ENCODE data around the gene RBBP9.

DNA sequence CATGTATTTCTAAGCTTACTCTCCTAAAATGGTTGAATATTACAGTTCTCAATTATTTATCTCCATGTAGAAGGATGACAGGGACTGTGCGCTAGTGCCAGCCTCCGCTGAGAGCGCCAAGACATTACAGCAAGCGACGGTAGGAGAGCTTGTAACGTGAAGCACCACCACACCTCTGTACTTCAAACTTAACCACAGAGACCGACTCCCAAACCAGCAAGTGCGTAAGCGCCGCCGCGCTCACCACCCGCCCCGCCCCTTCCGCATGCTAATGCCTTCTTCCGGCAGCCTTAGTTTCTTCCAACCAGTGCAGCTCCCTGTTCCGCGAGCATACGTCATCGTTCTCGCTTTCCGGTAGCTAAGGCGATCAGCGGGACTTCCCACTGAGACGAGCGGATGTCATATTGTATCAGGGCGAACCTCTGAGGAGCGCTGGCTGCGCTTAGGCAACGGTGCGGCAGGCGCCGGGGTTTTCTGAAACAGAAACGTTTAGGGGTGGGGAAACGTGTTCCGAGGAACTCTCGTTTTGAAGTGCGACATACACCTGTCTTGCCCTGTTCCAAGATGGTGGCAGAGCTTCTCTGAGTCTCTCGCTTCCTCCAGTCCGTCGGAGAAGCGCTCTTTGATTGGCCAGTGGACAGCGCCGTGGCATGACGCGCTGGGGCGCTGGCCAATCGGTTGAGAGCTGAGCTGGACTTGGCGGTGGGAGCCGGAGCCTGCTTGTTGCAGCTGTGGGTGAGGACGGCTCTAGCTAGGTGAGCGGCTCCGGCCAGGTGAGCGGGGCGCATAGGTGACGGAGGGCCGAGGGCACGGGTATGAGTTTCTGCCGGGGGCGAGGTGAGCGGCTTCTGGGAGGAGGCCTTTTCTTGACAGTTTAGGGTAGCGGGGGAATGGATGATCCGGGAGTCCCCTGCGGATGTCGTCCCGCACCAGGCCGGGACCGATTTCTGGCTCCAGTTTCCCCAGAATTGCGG is 10.5 kb upstream of the RBBP9 start, which contains the start of gene SEC23B:
- TF ChIP-seq, protein P1, sequence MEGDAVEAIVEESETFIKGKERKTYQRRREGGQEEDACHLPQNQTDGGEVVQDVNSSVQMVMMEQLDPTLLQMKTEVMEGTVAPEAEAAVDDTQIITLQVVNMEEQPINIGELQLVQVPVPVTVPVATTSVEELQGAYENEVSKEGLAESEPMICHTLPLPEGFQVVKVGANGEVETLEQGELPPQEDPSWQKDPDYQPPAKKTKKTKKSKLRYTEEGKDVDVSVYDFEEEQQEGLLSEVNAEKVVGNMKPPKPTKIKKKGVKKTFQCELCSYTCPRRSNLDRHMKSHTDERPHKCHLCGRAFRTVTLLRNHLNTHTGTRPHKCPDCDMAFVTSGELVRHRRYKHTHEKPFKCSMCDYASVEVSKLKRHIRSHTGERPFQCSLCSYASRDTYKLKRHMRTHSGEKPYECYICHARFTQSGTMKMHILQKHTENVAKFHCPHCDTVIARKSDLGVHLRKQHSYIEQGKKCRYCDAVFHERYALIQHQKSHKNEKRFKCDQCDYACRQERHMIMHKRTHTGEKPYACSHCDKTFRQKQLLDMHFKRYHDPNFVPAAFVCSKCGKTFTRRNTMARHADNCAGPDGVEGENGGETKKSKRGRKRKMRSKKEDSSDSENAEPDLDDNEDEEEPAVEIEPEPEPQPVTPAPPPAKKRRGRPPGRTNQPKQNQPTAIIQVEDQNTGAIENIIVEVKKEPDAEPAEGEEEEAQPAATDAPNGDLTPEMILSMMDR (IDR thresholded peaks at IDR 0.05; ENCODE audit: poor library complexity): no peak
- no peak for TF ChIP-seq EZH2 (IDR thresholded peaks at IDR 0.05; ENCODE audit: borderline replicate concordance)
- TF ChIP-seq EZH2phosphoT487 (IDR thresholded peaks at IDR 0.05; ENCODE audit: low read depth, severe bottlenecking, unreplicated experiment): no peak
